Endodermal cell (in vitro differentiated cells): ENCODE data around the gene SLC38A10. TPM values are rescaled to one million over a fixed set of nuclear protein-coding genes. Genes with fewer than 3 reads are reported as not detected.

Experiments used
- DNase-seq: peaks from one replicate; pipeline ENCODE4 v3.0.0-alpha.2; 2017
- H3K27ac ChIP-seq: 2 replicates; pipeline ENCODE4 v1.5.1; 2013; ENCODE audit warnings: mild to moderate bottlenecking, low read depth, low read length, moderate library complexity
- H3K27me3 ChIP-seq: 2 replicates; pipeline ENCODE4 v1.6.1; 2013; ENCODE audit warnings: mild to moderate bottlenecking, low read length, moderate library complexity; ENCODE audit not compliant: insufficient read depth, control insufficient read depth, poor library complexity, severe bottlenecking
- H3K36me3 ChIP-seq: 2 replicates; pipeline ENCODE4 v1.7.0; 2013; ENCODE audit warnings: mild to moderate bottlenecking, low read length, moderate library complexity; ENCODE audit not compliant: control insufficient read depth, insufficient read depth
- H3K4me1 ChIP-seq: one replicate; pipeline ENCODE4 v1.7.0; 2013; ENCODE audit warnings: low read length; ENCODE audit not compliant: control insufficient read depth, insufficient read depth
- H3K4me3 ChIP-seq: 2 replicates; pipeline ENCODE4 v1.5.1; 2013; ENCODE audit warnings: mild to moderate bottlenecking, low read length, moderate library complexity
- H3K9ac ChIP-seq: 2 replicates; pipeline ENCODE4 v1.6.1; 2013; ENCODE audit warnings: mild to moderate bottlenecking, low read length, moderate library complexity; ENCODE audit not compliant: poor library complexity, severe bottlenecking; ENCODE audit errors: extremely low read depth
- H3K9me3 ChIP-seq: 2 replicates; pipeline ENCODE4 v1.6.1; 2013; ENCODE audit warnings: mild to moderate bottlenecking, low read length, moderate library complexity; ENCODE audit not compliant: control insufficient read depth
- H3K27ac Mint-ChIP-seq: 2 replicates; pipeline ENCODE4 v1.8.0; 2020; ENCODE audit warnings: mixed read lengths
- H3K27me3 Mint-ChIP-seq: 2 replicates; pipeline ENCODE4 v1.8.0; 2021; ENCODE audit warnings: mild to moderate bottlenecking, mixed read lengths; ENCODE audit not compliant: insufficient read depth
- H3K36me3 Mint-ChIP-seq: 2 replicates; pipeline ENCODE4 v1.8.0; 2020; ENCODE audit warnings: low read depth, mixed read lengths
- H3K4me1 Mint-ChIP-seq: 2 replicates; pipeline ENCODE4 v1.8.0; 2020; ENCODE audit warnings: mixed read lengths
- H3K4me3 Mint-ChIP-seq: 2 replicates; pipeline ENCODE4 v1.8.0; 2020; ENCODE audit warnings: mild to moderate bottlenecking, moderate library complexity, mixed read lengths
- H3K9me3 Mint-ChIP-seq: 2 replicates; pipeline ENCODE4 v1.8.0; 2020; ENCODE audit warnings: mild to moderate bottlenecking, mixed read lengths
- CTCF ChIP-seq: fragments of 200-600 bp; sonication (generic); conservative IDR thresholded peaks from 2 replicates; pipeline ENCODE4 v1.5.0; 2021; ENCODE audit warnings: antibody characterized with exemption, mild to moderate bottlenecking
- WGBS, 2 experiments: methylation state at CpG; one replicate each; pipeline versions ENCODE4 v1.1.5 to v1.1.7; 2013; ENCODE audit warnings: missing lambda C conversion rate in 2 of 2, mixed read lengths in 1 of 2; ENCODE audit not compliant: insufficient coverage in 1 of 2, insufficient read length in 1 of 2; 5-methylcytosine and 5-hydroxymethylcytosine counted together
- total RNA-seq, 2 donors: library from RNA; stranded (reverse); fragmentation: NEBNext Ultra II Directional in 1 of 2; extraction: Animal tissue kit (Norgen Biotek cat#: 25700) in 1 of 2; gene quantifications; 2 replicates in 1 of 2; 3 replicates in 1 of 2; pipeline ENCODE4 v1.2.1, GENCODE V29; 2021

SLC38A10 gene
- total RNA-seq, 2 donors from 2014 or later: 60.2 to 90.3 TPM

GRCh38 chr17:81336930-81337325 lies 41.8 kb upstream of the SLC38A10 start:
- Mint-ChIP-seq H3K27me3 (peaks cover 15% of the 10 kb centered on the region), H3K9me3 (no peaks in the 10 kb centered on the region), H3K27ac (no peak overlapping the region), H3K4me3 (no peak overlapping the region), H3K4me1 (peaks cover 19% of the 10 kb centered on the region), H3K36me3 (no peaks in the 10 kb centered on the region)
- Histone ChIP-seq H3K9ac (no peak overlapping the region), H3K4me1 (peaks cover 11% of the 10 kb centered on the region), H3K36me3 (no peaks in the 10 kb centered on the region), H3K9me3 (no peaks in the 10 kb centered on the region), H3K4me3 (no peak overlapping the region), H3K27ac (no peak overlapping the region), H3K27me3 (no peaks in the 10 kb centered on the region)
- peak; percentile 48 for DNase-seq
- WGBS, 2 experiments: 82 to 89% methylated on average over 7 to 8 of the region's 8 CpGs
- no peak for TF ChIP-seq CTCF

DNA sequence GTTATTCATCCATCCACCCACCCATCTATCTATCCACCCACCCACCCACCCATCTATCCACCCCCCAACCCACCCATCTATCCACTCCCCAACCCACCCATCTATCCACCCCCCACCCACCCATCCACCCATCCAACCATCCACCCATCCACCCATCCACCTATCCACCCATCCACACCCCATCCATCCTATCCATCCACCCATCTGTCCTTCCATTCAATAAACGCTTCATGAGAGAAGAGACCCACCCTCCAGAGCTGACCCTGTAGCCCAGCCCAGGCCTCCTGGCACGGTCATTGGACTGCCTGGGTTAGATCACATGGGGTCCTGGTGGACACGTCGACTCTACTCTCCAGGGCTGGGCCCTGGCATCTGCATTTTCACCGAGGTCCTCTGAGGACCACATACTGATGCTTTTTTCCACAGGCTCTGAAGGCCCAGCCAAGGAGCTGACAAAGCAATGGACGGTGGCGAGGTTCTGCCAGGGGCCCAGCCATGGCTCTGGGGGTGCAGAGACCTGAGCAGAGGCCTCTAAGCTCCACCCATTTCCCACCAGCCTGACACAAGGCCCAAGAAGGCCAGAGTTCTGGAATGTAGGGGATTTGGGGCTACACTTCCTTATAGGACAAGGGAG lies 41.3 kb upstream of the SLC38A10 start:
- Histone ChIP-seq H3K9me3 (no peaks in the 10 kb centered on the region), H3K9ac (no peak overlapping the region), H3K36me3 (no peaks in the 10 kb centered on the region), H3K27ac (no peak overlapping the region), H3K4me1 (peaks cover 16% of the 10 kb centered on the region), H3K4me3 (no peak overlapping the region), H3K27me3 (no peaks in the 10 kb centered on the region)
- Mint-ChIP-seq H3K27me3 (peaks cover 13% of the 10 kb centered on the region), H3K4me1 (peaks cover 23% of the 10 kb centered on the region), H3K27ac (no peak overlapping the region), H3K36me3 (no peaks in the 10 kb centered on the region), H3K9me3 (no peaks in the 10 kb centered on the region), H3K4me3 (no peak overlapping the region)
- TF ChIP-seq CTCF: no peak
- no peak for DNase-seq
- WGBS, 2 experiments: 95 to 98% methylated on average over 6 to 7 of the region's 7 CpGs

- no peak overlapping the region for H3K27ac ChIP-seq
- H3K9me3 ChIP-seq: no peaks in the 10 kb centered on the region
- no peaks in the 10 kb centered on the region for H3K27me3 ChIP-seq
- peaks cover 24% of the 10 kb centered on the region for H3K4me1 Mint-ChIP-seq
- no peak overlapping the region for H3K4me3 ChIP-seq
- H3K4me1 ChIP-seq: peaks cover 19% of the 10 kb centered on the region
- TF ChIP-seq CTCF: no peak
- no peaks in the 10 kb centered on the region for H3K36me3 Mint-ChIP-seq
- H3K9me3 Mint-ChIP-seq: no peaks in the 10 kb centered on the region
- H3K27me3 Mint-ChIP-seq: peaks cover 12% of the 10 kb centered on the region
- H3K36me3 ChIP-seq: no peaks in the 10 kb centered on the region
- peak; percentile 60 for DNase-seq
- no peak overlapping the region for H3K4me3 Mint-ChIP-seq
- WGBS, 2 experiments: 87% methylated on average over 9 of the region's 9 CpGs; no CpG with 5 or more reads in 1 of the 2 experiments
- H3K9ac ChIP-seq: no peak overlapping the region
- no peak overlapping the region for H3K27ac Mint-ChIP-seq
Observed at GRCh38 chr17:81335773-81336157, 40.7 kb upstream of the SLC38A10 start.
